HG03280 (cell line): ENCODE measurements around the gene HACD2.

Experiments used
- ATAC-seq: cut with Tn5 transposase; IDR thresholded peaks from one replicate; pipeline ENCODE4 v1.9.1; 2021; ENCODE audit warnings: mild to moderate bottlenecking, moderate library complexity; ENCODE audit not compliant: unreplicated experiment

The HACD2 gene, protein sequence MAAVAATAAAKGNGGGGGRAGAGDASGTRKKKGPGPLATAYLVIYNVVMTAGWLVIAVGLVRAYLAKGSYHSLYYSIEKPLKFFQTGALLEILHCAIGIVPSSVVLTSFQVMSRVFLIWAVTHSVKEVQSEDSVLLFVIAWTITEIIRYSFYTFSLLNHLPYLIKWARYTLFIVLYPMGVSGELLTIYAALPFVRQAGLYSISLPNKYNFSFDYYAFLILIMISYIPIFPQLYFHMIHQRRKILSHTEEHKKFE

DNA sequence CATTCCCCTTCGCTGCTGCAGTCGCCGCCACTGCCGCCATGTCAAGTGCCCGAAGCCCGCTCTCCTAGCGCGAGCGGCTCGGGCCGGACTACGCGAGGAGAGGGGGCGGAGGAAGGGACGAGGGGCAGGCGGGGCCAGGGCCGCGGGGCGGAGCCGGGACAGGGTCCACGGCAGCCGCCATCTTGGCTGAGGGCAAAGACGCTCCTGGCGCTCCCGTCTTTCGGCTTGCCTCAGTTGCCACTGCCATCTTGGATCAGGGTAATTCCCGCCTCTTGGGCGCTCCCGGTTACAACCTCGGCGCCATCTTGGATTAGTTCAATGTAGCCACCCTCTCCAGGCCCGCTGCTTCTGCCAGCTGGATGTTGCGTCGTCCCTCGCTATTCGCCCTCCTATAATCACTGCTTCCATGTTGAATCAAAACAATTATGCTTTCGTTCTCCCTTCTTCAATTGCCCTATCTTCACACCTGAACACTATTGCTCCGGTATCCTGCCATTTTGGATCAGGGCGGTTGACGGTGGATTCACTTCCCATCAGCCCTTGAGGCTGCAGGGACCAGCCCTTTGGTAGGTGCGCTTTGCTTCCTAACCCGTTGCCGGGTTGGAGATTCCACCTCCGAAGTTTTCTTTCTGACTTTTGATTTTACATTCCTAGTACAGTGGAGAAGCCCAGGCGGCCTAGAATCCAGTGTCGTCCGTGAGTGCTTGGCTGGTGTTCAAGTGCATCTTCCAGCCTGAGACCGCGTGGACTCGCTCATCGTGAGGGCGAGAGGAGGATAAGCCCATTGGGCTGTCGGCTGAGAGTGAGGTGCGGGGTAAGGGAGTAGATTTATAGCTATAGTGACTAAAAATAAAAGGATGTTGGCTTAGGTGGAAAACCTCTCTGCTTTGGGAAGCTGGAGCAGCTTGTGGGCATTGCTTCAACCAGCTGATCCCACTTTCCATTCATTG lies at the start of gene HACD2:
Gene HACD2 (minus strand): TSS at position 66 of the 950 bp plus-strand sequence. CDS start 26 bp downstream, at position 40.
- peak; percentile 89 for ATAC-seq

DNA sequence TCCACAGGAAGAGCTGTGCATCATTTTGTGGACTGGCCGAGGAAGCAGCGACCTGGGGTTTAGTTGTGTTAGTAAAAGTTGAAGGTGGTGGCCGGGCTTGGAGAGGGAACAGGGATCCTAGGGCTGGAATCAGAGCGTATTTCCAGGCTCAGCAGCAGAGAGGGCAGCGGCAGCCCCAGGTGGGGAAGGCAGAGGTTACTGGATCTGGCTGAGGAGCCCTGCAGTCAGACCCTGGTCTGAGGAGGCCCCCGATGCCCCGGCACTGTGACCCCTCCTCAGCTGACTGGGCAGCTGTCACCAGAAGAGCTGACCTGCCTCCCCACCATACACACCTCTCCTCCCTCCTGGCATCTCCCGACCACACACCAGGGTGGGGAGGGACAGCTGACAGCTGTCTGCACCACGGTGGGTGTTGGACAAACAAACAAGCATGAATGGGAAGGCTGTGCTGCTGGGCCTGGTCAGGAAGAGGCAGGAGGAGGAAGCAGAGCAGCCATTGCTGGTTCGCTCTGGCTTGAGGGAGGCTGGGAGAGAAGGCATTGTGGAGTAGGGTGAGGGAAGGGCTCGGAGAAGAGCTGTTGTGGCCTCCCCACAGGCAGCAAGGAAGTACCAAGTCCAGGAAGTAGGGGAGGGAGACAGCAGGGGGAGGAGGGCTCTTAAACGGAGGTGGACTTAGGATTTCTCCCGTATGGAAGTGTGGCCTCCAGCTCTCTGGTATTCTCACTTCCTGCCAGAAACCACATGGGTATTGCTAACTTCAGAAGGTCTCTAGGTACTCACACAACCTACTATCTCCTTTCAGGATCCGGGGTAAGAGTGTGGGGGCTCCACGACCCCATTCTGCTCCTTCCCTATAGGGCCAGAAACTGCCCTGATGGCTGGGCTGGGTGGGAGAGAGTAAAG lies 49.5 kb upstream of the HACD2 start:
- ATAC-seq: no peak

DNA sequence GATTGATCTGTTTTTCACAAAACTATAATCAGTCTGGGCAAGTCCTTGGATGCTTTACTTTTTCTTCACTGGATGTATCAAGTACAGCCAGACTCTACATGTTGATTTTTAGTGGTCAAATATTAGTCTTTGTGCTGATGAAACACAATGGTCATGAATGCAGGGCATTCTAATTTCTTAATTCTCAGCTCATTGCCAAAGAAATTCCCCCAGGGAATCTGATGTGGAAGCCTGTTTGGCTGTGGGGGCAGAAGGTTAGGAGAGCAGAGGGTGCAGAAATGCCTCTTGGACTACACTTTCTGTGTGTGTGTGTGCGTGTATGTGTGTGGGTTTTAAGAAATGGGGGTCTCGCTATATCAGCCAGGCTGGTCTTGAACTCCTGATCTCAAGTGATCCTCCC lies 48.7 kb upstream of the HACD2 start:
- no peak for ATAC-seq

DNA sequence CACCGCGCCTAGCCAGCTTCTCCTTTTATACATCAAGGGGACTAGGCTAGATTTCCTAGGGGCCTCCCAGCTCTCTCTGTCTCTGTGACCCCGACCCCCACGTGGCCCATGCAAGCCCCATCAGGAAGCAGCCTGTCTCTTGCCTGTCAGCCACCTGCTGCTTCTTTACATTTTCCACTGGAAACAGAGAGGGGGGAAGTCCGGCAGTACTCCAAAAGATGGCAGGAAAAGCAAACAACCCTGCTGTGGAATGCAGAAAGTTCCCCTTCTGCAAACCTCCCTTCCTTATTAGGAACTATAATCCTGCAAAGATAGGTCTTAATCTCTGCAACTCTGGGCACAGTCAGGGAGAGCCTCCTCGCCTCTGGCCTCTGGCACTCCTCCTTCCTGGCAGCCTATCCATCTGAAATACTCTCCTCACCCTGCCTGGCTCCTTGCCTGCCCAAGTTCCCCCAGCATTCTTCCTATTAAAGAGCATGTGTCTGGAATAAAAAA lies 47.4 kb upstream of the HACD2 start:
- ATAC-seq: no peak

DNA sequence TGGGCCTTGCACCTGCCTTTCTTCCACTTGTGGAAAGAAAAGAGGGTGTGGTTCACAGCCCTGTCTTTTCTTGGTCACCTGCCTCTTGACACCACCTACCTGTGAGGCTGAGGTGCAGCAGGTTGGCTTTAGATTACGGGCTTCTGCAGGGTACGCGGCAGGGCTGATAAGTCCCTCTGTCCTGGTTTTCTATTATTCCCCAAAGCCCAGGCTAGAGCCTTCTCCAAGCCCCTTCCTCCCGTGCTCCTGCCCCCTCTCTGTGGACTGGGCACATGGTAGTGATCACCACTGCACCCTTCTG lies 44.8 kb upstream of the HACD2 start:
- ATAC-seq: no peak

DNA sequence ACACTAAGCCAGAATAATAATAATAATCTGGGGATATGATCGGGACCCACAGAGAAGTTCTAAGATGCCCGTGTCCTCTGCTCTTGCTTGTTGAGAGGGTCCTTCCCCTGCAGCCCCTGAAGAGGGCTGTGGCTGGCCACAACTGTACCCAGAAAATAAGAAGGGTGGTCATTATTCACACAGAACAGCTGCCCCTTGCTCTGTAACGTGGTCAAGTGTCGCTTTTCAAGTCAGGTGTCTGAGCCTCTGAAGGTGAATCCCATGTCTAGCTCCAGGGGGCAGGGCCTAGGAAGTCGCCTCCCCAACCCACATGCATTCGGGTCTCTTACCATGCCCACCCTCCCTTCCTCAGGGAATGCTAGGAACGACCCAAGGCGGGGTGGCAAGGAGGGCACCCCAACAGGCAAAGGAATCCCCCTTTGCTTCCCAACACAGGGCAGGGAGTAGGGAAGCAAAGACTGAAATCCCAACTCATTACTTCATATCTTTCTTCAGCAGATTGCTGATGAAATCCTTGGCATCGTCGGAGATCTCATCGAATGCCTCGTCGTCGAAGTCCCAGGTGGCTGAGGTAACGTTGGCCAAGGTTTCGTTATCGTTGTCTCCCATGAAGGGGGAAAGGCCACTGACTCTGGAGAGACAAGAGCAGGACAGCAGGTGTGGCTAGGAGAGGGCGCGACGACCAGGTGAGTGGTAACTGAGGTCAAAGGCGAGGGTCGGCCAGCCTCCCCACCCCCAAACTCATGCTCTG lies 44.3 kb upstream of the HACD2 start:
- ATAC-seq: no peak

DNA sequence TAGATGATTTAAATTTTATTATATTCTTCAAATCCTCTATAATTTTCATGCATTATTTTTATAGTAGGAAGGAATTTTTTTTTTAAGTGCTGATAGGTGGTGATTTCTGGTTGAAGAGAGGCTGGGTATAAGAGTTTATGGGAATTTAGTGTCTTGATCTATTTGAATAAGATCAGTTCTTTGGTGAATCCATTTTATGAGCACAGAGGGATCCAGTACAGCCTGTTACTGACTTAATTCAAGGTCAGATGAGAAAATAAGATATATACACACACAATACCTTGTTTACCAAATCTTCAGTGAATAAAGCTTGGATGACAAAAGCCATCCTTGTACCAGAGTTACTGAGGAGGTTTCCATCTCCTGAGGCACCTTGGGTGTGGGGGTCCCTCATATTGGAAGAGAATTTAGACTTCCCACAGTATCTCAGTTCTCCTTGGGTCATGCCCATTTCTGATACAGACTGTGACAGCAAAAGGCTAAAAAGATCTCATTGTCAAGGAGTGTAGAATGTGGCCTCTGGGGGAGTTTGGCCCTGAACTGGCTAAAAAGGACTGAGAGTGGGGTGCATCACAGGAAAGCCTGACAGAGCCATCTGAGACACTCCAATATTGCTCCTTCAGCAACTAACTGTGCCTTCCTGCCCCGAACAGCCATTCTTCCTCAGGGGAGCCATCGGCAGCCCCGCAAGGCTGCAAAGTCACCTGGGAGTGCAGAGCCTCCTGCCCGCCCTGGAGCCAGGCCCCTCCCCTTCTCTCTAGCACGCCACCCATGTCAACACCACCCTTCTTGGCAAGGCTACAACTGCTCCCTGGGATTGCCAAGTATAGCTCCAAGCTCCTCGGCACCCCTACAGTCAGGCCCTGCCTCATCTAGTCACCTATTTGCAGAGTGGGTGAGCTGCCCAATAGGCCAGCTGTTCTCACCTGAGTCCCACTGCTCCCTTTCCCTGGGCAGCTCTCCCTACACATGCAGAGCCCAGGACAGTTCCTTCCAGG lies 43.1 kb upstream of the HACD2 start:
- no peak for ATAC-seq

DNA sequence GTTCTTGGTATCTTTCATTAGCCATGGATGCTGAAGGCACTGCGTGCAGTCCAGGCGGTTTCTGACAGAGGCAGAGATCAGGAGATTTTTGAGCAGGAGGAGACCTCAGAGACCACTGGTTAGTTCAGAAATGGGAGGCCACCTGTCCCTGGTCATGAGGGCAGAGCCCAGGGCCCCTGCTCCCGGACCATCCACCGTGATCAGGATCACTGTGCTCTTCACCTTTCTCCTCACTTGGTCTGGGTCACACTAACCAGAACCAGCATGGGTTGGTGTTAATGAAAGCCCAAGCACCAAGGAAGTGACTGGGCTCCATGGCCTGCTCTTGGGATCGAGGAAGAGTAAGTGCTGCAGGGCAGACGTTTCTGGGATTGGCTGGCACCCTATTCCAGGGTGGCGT lies 42.0 kb upstream of the HACD2 start:
- no peak for ATAC-seq

DNA sequence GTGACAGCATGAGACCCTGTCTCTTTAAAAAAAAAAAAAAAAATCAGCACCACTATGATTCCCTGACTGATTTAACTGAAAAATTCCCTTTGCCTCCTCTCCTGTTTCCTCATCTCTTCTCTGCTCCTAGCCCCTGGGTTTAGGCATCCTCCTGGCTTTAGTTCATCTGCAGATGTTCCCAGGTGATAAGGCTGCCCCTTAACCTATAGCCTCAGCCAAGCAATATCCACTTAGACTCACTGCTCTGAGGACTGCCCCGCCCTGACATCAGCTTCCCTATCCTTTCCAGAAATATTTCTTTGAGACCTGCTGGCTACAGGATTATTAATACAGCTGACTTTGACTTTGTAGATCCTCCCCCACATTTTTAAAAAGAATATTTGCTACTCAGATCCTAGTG lies 39.4 kb upstream of the HACD2 start:
- no peak for ATAC-seq

DNA sequence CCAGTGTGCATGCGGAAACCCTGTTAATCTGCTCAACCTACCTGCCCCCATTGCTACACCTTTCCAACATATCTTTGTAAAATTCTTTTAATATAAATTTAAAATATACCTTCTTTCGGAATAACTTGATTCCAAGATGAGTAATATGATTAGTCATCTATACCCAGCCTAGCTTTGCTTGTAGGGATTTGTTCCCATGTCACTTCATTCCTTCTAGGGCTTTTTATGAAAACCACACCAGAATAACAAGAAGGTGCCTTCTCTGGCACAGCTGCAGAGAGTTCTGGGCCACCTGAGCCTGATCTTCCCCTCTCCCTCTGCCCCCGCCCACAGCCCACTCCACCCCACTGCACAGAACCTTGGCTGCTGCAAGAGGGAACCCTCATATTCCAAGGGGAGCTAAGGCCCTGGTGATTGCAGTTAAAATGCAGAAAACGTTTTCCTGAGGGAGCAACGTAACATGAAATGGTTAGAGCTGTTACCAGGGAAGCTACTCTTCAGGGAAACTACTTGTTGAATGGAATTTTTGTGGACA lies 38.6 kb upstream of the HACD2 start:
- ATAC-seq: no peak

DNA sequence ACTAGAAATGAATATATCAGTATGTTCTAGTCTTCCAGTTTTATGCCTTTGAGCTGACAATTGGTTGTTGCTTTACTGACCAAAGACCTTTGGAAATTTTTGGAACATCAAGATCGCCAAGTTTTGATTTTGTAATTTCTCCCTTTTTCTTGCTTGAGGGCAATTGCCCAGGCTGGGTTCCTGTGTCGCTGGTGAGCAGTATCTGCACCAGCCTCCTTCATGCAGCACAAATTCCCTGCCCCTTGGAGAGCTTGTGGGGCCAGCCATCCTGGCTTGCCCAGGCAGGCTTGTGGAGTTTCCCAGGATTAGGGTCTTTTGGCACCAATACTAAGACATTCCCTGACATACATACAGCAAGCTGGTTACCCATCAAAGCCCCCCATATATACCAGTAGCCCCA lies 37.9 kb upstream of the HACD2 start:
- ATAC-seq: no peak

DNA sequence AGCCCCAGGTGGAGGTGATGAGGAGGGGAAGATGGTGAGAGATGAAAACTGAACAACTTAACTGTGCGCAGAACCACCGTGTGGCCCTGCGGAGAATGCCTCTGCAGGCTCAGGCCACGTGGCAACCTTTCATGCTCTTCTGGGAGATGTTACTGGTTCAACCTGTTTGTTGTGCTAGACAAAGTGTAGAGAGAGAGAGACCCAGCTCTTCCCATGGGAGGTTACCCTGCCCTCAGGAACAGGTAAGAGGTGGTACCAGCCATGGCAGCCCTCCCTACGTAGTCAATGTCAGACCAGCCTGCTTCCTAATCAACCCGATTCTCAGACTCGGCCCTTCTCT lies 37.0 kb upstream of the HACD2 start:
- ATAC-seq: no peak

DNA sequence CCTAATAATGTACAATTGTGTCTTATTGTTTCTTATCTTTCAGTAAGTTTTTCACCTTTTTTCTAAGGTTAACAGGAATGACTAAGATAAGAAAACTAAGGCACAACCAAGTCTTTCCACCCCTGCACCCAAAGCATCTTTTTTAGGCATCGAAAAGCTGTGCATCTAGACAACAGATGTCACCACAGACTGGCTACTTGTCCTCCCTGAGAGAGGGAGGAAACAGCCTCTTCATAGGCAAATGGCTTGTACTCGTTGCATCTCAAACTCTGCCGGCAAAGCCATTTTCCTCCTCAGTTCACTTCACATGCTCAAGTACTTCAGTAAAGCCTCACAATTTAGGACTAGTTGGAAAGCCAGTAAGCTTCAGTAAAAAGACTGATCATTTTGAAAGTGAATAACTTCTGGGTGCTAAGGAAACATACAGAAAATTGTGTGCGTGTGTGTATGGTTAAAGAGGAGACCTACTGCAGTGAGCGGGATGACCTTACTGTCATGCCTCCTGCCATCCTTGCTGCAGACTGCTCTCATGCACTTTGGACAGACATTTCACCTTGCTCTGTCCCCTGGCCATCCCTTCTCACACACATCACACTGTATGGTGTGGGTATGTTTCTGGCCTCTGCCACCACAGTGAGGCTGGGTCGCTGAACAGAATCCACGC lies 36.5 kb upstream of the HACD2 start:
- no peak for ATAC-seq

DNA sequence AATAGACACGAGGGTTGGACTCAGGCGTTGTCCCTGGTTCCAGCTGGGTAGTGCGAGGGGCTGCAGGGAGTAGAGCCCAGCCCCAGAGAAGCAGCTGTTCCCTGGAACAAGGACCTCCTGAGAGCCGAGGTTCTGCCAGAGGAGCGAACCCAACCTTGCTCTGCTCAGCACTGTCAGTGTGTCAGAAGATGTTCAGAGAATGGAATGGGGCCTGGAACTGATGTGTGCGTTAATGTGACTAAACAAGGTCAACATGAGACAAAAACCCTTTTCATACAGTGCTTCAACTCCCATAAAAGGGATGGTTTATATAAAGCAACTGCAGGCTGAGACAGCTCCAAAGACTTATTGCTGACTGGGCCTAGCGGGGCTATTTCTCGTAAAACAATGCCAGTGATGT lies 35.5 kb upstream of the HACD2 start:
- no peak for ATAC-seq

DNA sequence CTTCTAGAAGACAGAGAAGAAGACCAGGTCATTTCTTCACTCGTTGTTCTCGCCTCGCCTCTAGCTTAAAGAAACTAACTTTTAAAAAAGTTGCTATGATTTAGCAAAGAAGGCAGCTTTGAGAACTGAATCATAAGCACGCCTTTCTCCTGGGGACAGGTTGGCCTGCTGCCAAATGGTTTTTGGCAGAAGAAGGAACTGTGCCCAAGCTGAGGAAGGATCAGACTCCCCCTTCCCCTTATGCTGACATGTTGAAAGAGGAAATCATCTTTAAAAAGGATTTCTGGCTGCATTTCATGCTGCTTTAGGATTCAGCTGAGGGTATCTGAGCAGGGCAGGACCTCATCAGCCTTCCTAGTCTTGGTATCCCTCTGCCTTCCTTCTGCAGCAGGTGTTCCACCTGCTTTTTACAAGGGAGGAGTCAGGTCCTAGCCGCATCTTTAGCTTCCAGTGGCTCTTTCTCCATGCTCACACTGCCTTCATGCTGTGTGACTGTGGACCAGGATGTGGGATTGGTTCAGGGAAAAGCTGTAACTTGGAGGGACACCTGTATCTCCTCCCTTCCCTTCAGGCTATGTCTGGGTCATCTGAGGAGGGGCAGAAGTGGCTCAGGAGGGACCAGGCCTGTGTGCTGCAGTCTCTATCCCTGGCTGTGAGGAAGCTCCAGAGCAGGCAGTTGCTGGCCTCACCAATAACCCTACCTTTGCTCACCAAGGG lies 34.1 kb upstream of the HACD2 start:
- ATAC-seq: no peak

DNA sequence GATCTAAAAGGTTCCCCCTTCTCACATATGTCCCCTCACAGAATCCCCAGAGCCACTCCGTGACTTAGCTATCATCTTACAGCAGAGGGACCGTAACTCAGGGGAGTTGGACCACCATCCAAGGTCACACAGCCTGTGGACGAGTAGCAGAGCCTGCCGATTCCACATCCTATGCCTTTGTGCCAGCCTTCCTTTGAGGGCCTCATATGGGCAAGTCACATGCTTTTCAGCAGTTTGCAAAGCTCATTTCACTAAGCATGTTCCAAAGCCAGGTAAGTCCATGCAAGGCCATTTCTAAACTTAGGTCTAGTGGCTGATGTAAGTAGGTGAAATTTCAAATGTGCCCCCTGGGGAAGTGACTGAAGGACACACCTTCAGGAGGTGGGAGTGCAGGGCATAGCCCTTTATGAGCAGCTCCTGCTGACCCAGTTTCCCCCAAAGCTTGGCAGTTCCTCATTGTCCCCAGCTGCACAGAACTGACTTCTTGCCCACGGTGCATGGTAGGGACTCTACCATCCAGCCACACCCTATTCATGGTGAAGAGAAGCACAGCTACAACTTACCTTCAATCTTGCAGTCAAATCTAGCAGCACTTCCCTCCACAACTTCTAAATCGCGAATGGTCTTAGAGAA lies 33.3 kb upstream of the HACD2 start:
- no peak for ATAC-seq

DNA sequence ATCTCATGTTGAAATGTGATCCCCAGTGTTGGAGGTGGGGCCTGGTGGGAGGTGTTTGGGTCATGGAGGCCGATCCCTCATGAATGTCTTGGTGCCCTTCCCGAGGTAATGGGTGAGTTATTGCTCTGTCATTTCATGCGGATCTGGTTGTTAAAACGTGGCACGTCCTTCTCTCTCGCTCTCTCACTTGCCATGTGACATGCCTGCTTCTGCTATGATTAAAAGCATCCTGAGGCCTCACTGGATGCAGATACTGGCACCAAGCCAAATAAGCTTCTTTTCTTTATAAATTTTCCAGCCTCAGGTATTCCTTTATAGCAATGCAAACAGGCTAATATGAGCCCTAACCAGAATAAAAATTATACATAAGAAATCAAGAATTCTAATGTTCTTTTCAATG lies 31.7 kb upstream of the HACD2 start:
- ATAC-seq: no peak

DNA sequence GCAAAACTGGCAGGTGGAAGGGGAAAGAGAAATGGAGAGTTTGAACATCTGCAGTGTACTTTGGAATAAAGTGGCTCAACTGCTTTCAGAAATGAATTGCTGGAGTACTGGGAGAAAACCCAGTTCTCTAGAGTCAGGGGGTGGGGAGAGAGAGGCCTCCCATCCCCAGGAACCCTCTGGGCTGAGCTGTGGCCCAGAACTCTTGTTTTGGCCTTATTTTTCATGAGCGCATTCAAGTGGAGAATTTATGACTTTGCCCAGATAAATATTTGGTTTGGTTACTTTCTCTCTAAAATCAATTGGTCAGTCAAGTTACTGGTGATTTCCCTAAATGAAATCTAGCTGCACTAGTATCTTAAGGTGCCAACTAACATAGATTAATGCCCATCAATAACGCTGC lies 28.7 kb upstream of the HACD2 start:
- no peak for ATAC-seq
